Chondrocyte (in vitro differentiated cells): ENCODE results near the gene NAAA. TPM values are rescaled to one million over a fixed set of nuclear protein-coding genes. Genes with fewer than 3 reads are reported as not detected.

ENCODE experiments used
- DNase-seq: peaks from one replicate; pipeline ENCODE4 v3.0.0; 2021; ENCODE audit warnings: mixed read lengths, low spot score
- H3K27ac Mint-ChIP-seq: one replicate; pipeline ENCODE4 v1.8.0; 2021; ENCODE audit warnings: mild to moderate bottlenecking, moderate library complexity, mixed read lengths; ENCODE audit not compliant: unreplicated experiment
- H3K27me3 Mint-ChIP-seq: 2 replicates; pipeline ENCODE4 v1.8.0; 2021; ENCODE audit warnings: low read depth, mixed read lengths
- H3K36me3 Mint-ChIP-seq: 2 replicates; pipeline ENCODE4 v1.8.0; 2021; ENCODE audit warnings: low read depth, mixed read lengths
- H3K4me1 Mint-ChIP-seq: 2 replicates; pipeline ENCODE4 v1.8.0; 2021; ENCODE audit warnings: low read depth, mild to moderate bottlenecking, mixed read lengths
- H3K4me3 Mint-ChIP-seq: one replicate; pipeline ENCODE4 v1.8.0; 2021; ENCODE audit warnings: mild to moderate bottlenecking, moderate library complexity, mixed read lengths; ENCODE audit not compliant: unreplicated experiment
- H3K9me3 Mint-ChIP-seq: 2 replicates; pipeline ENCODE4 v1.8.0; 2021; ENCODE audit warnings: low read depth, mixed read lengths
- CTCF ChIP-seq: fragments of 200-600 bp; sonication (generic); IDR thresholded peaks from 2 replicates; pipeline ENCODE4 v1.5.0; 2021; ENCODE audit warnings: antibody characterized with exemption, mild to moderate bottlenecking, moderate library complexity
- total RNA-seq: library from RNA; stranded (reverse); gene quantifications from 3 replicates; pipeline ENCODE4 v1.2.1, GENCODE V29; 2021

The NAAA gene
- total RNA-seq, 1 donor from 2014 or later: 18.3 TPM

- no peak for TF ChIP-seq CTCF
- Mint-ChIP-seq H3K36me3 (no peaks in the 10 kb centered on the region), H3K27me3 (peaks cover 27% of the 10 kb centered on the region), H3K4me3 (no peak overlapping the region), H3K9me3 (no peaks in the 10 kb centered on the region), H3K4me1 (no peaks in the 10 kb centered on the region), H3K27ac (no peak overlapping the region)
- DNase-seq: no peak
Observed at GRCh38 chr4:75891611-75892010, 49.2 kb downstream of the NAAA start.

- H3K27ac Mint-ChIP-seq: no peak overlapping the region
- no peaks in the 10 kb centered on the region for H3K9me3 Mint-ChIP-seq
- TF ChIP-seq CTCF: no peak
- H3K27me3 Mint-ChIP-seq: peaks cover 27% of the 10 kb centered on the region
- H3K4me1 Mint-ChIP-seq: no peaks in the 10 kb centered on the region
- no peaks in the 10 kb centered on the region for H3K36me3 Mint-ChIP-seq
- no peak overlapping the region for H3K4me3 Mint-ChIP-seq
- no peak for DNase-seq
Observed at GRCh38 chr4:75889537-75890199, 51.1 kb downstream of the NAAA start.

GRCh38 chr4:75886104-75886503 lies 54.7 kb downstream of the NAAA start:
- no peak for DNase-seq
- no peak overlapping the region for H3K27ac Mint-ChIP-seq
- peaks cover 27% of the 10 kb centered on the region for H3K27me3 Mint-ChIP-seq
- no peak overlapping the region for H3K4me3 Mint-ChIP-seq
- H3K9me3 Mint-ChIP-seq: no peaks in the 10 kb centered on the region
- no peaks in the 10 kb centered on the region for H3K4me1 Mint-ChIP-seq
- no peak for TF ChIP-seq CTCF
- no peaks in the 10 kb centered on the region for H3K36me3 Mint-ChIP-seq

- H3K36me3 Mint-ChIP-seq: no peaks in the 10 kb centered on the region
Observed at GRCh38 chr4:75881476-75881875, 59.3 kb downstream of the NAAA start.

GRCh38 chr4:75880278-75880677 lies 60.5 kb downstream of the NAAA start:
- TF ChIP-seq CTCF: no peak
- H3K27me3 Mint-ChIP-seq: peaks cover 14% of the 10 kb centered on the region
- no peak for DNase-seq
- H3K9me3 Mint-ChIP-seq: no peaks in the 10 kb centered on the region
- no peak overlapping the region for H3K27ac Mint-ChIP-seq
- H3K4me1 Mint-ChIP-seq: no peaks in the 10 kb centered on the region
- no peak overlapping the region for H3K4me3 Mint-ChIP-seq
- H3K36me3 Mint-ChIP-seq: no peaks in the 10 kb centered on the region

More at GRCh38 chr4:75881476-75881875, 59.3 kb downstream of the NAAA start:
- H3K27me3 Mint-ChIP-seq: peaks cover 9% of the 10 kb centered on the region
- no peak overlapping the region for H3K27ac Mint-ChIP-seq
- H3K9me3 Mint-ChIP-seq: no peaks in the 10 kb centered on the region
- H3K4me3 Mint-ChIP-seq: no peak overlapping the region
- H3K4me1 Mint-ChIP-seq: no peaks in the 10 kb centered on the region
- DNase-seq: no peak
- no peak for TF ChIP-seq CTCF
